H9 (cell line): ENCODE results near the gene CDK14. TPM values are rescaled to one million over a fixed set of nuclear protein-coding genes. Genes with fewer than 3 reads are reported as not detected.

Experiments
- DNase-seq: peaks from one replicate; pipeline ENCODE4 v3.0.0-alpha.2; 2017
- H2AFZ ChIP-seq: one replicate; pipeline ENCODE4 v1.6.1; 2013; ENCODE audit warnings: mild to moderate bottlenecking, low read length, control low read depth, moderate library complexity
- H2AK5ac ChIP-seq: 2 replicates; pipeline ENCODE4 v1.6.1; 2013; ENCODE audit warnings: low read length, control low read depth, mixed read lengths; ENCODE audit not compliant: insufficient read length
- H2BK120ac ChIP-seq: one replicate; pipeline ENCODE4 v1.6.1; 2013; ENCODE audit warnings: low read depth, mild to moderate bottlenecking, low read length, control low read depth, inconsistent platforms; ENCODE audit not compliant: poor library complexity, severe bottlenecking
- H2BK12ac ChIP-seq: 2 replicates; pipeline ENCODE4 v1.6.1; 2013; ENCODE audit warnings: low read length, control low read depth, mixed read lengths, low read depth; ENCODE audit not compliant: insufficient read length
- H2BK15ac ChIP-seq: 2 replicates; pipeline ENCODE4 v1.6.1; 2013; ENCODE audit warnings: low read depth, low read length, control low read depth
- H2BK20ac ChIP-seq: one replicate; pipeline ENCODE4 v1.6.1; 2013; ENCODE audit warnings: low read depth, mild to moderate bottlenecking, low read length, control low read depth, inconsistent platforms; ENCODE audit not compliant: poor library complexity, severe bottlenecking
- H2BK5ac ChIP-seq: 2 replicates; pipeline ENCODE4 v1.6.1; 2013; ENCODE audit warnings: low read length, control low read depth, mixed read lengths; ENCODE audit not compliant: insufficient read length
- H3K14ac ChIP-seq: 2 replicates; pipeline ENCODE4 v1.6.1; 2013; ENCODE audit warnings: low read length, control low read depth; ENCODE audit not compliant: insufficient read depth
- H3K18ac ChIP-seq: 2 replicates; pipeline ENCODE4 v1.6.1; 2013; ENCODE audit warnings: low read depth, mild to moderate bottlenecking, mixed read lengths, low read length, control low read depth; ENCODE audit not compliant: insufficient read length
- H3K23ac ChIP-seq: 2 replicates; pipeline ENCODE4 v1.6.1; 2013; ENCODE audit warnings: low read length, control low read depth, mixed read lengths, low read depth; ENCODE audit not compliant: insufficient read length
- H3K23me2 ChIP-seq: 2 replicates; pipeline ENCODE4 v1.6.1; 2013; ENCODE audit warnings: low read depth, mild to moderate bottlenecking, mixed read lengths, low read length, control low read depth; ENCODE audit not compliant: insufficient read length, poor library complexity, severe bottlenecking
- H3K27ac ChIP-seq: 2 replicates; pipeline ENCODE4 v1.5.1; 2013; ENCODE audit warnings: low read length, control low read depth, mixed read lengths, low read depth; ENCODE audit not compliant: insufficient read length
- H3K27me3 ChIP-seq: 2 replicates; pipeline ENCODE4 v1.6.1; 2013; ENCODE audit warnings: low read length, control low read depth, inconsistent platforms; ENCODE audit not compliant: insufficient read depth
- H3K4ac ChIP-seq: 2 replicates; pipeline ENCODE4 v1.6.1; 2013; ENCODE audit warnings: low read depth, mild to moderate bottlenecking, control low read depth, inconsistent platforms, low read length, moderate library complexity
- H3K4me1 ChIP-seq: 2 replicates; pipeline ENCODE4 v1.6.1; 2013; ENCODE audit warnings: low read length, control low read depth, inconsistent platforms; ENCODE audit not compliant: insufficient read depth
- H3K4me2 ChIP-seq: 2 replicates; pipeline ENCODE4 v1.6.1; 2013; ENCODE audit warnings: low read length, control low read depth, mixed read lengths; ENCODE audit not compliant: insufficient read length, insufficient read depth
- H3K56ac ChIP-seq: 2 replicates; pipeline ENCODE4 v1.6.1; 2013; ENCODE audit warnings: low read depth, mild to moderate bottlenecking, mixed read lengths, low read length, control low read depth; ENCODE audit not compliant: insufficient read length
- H3K79me1 ChIP-seq: 2 replicates; pipeline ENCODE4 v1.6.1; 2013; ENCODE audit warnings: low read depth, mild to moderate bottlenecking, moderate library complexity, low read length, control low read depth, inconsistent platforms; ENCODE audit not compliant: insufficient read depth, poor library complexity, severe bottlenecking
- H3K79me2 ChIP-seq: 2 replicates; pipeline ENCODE4 v1.6.1; 2013; ENCODE audit warnings: low read length, control low read depth, inconsistent platforms; ENCODE audit not compliant: insufficient read depth
- H3K9ac ChIP-seq: 2 replicates; pipeline ENCODE4 v1.6.1; 2013; ENCODE audit warnings: low read length, control low read depth, mixed read lengths; ENCODE audit not compliant: insufficient read length; ENCODE audit errors: extremely low read depth
- H3K9me3 ChIP-seq: one replicate; pipeline ENCODE4 v1.6.1; 2013; ENCODE audit warnings: low read depth, low read length, inconsistent platforms; ENCODE audit not compliant: control insufficient read depth
- H3T11ph ChIP-seq: one replicate; pipeline ENCODE4 v1.6.1; 2013; ENCODE audit warnings: mild to moderate bottlenecking, low read length, control low read depth, inconsistent platforms
- H4K20me1 ChIP-seq: one replicate; pipeline ENCODE4 v1.6.1; 2013; ENCODE audit not compliant: control insufficient read depth, insufficient read length, insufficient read depth
- H4K5ac ChIP-seq: 2 replicates; pipeline ENCODE4 v1.6.1; 2013; ENCODE audit warnings: low read depth, mild to moderate bottlenecking, mixed read lengths, low read length, control low read depth; ENCODE audit not compliant: insufficient read length
- H4K8ac ChIP-seq: replicated peaks from 2 replicates; pipeline ENCODE4 v1.6.1; 2013; ENCODE audit warnings: low read length, control low read depth, mixed read lengths, low read depth; ENCODE audit not compliant: insufficient read length
- H4K91ac ChIP-seq: 2 replicates; pipeline ENCODE4 v1.6.1; 2013; ENCODE audit warnings: low read depth, mild to moderate bottlenecking, moderate library complexity, mixed read lengths, low read length, control low read depth; ENCODE audit not compliant: insufficient read length
- H3K27ac Mint-ChIP-seq, 3 experiments: 2 replicates in 2 of 3; 3 replicates in 1 of 3; pipeline ENCODE4 v1.8.0; 2020 to 2021; ENCODE audit warnings: mixed read lengths in 3 of 3, mild to moderate bottlenecking in 1 of 3, moderate library complexity in 1 of 3
- H3K27me3 Mint-ChIP-seq: 2 replicates; pipeline ENCODE4 v1.8.0; 2021; ENCODE audit warnings: low read depth, mild to moderate bottlenecking, moderate library complexity, mixed read lengths
- H3K36me3 Mint-ChIP-seq, 3 experiments: 2 replicates in 2 of 3; 3 replicates in 1 of 3; pipeline ENCODE4 v1.8.0; 2020 to 2021; ENCODE audit warnings: low read depth in 3 of 3, mixed read lengths in 3 of 3; ENCODE audit not compliant: insufficient read depth in 1 of 3
- H3K4me1 Mint-ChIP-seq, 2 experiments: 2 replicates each; pipeline ENCODE4 v1.8.0; 2020; ENCODE audit warnings: mixed read lengths in 2 of 2
- H3K4me3 Mint-ChIP-seq, 2 experiments: 2 replicates in 1 of 2; 3 replicates in 1 of 2; pipeline ENCODE4 v1.8.0; 2020 to 2021; ENCODE audit warnings: mild to moderate bottlenecking in 2 of 2, mixed read lengths in 2 of 2, moderate library complexity in 1 of 2
- H3K9me3 Mint-ChIP-seq, 2 experiments: 2 replicates in 1 of 2; 3 replicates in 1 of 2; pipeline ENCODE4 v1.8.0; 2020; ENCODE audit warnings: mild to moderate bottlenecking in 2 of 2, mixed read lengths in 2 of 2, moderate library complexity in 1 of 2
- CTCF ChIP-seq: fragments of 200-600 bp; sonication (generic); conservative IDR thresholded peaks from 3 replicates; pipeline ENCODE4 v1.8.0; 2021; ENCODE audit warnings: antibody characterized with exemption, mild to moderate bottlenecking
- WGBS: extraction: QIAGEN DNeasy Blood & Tissue Kit; methylation state at CpG from one replicate; pipeline ENCODE4 v1.1.7; 2013; ENCODE audit warnings: missing lambda C conversion rate, low lambda C conversion rate, mixed read lengths; ENCODE audit not compliant: insufficient read length; ENCODE audit errors: extremely low coverage; 5-methylcytosine and 5-hydroxymethylcytosine counted together
- total RNA-seq: library from RNA; stranded (reverse); gene quantifications from 2 replicates; pipeline ENCODE4 v1.2.1, GENCODE V29; 2021

CDK14 gene
- total RNA-seq, 1 experiment from 2014 or later = 23.9 TPM

DNA sequence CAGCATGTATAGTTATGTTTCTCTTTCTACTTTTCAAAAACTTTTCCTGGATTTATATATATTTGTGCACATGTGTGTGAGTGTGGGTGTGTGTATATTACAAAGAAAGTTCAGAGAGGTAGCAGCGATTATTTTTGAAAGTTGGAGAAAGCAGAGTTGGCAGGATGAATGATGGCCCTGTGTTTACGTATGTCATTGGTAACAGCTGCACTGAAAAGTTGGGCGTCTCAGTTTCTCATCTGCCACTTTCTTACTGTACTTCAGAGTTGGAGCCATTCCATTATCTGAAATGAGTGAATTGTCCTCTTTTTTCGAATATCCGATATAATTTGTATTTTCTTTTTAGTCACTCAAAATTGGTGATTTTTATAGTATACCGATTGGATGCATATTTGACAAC is 172.2 kb downstream of the CDK14 start:
- H3K27me3 Mint-ChIP-seq = no peaks in the 10 kb centered on the region
- Histone ChIP-seq H3K9ac (no peak overlapping the region), H2BK15ac (no peak overlapping the region), H3K23me2 (no peaks in the 10 kb centered on the region), H3K23ac (no peak overlapping the region), H3K4ac (no peak overlapping the region), H2BK20ac (no peak overlapping the region), H3K4me1 (peaks cover 3% of the 10 kb centered on the region; the same call in 1 of the 2 replicates), H3K4me2 (no peak overlapping the region), H3K79me1 (no peaks in the 10 kb centered on the region), H3T11ph (no peak overlapping the region), H3K27me3 (no peaks in the 10 kb centered on the region), H3K18ac (no peak overlapping the region), H2BK120ac (no peak overlapping the region), H3K56ac (no peak overlapping the region), H4K91ac (no peak overlapping the region), H4K20me1 (no peaks in the 10 kb centered on the region), H3K14ac (no peak overlapping the region), H4K5ac (no peak overlapping the region), H2BK12ac (no peak overlapping the region), H2BK5ac (no peak overlapping the region), H2AFZ (no peak overlapping the region), H2AK5ac (no peak overlapping the region), H3K79me2 (no peaks in the 10 kb centered on the region), H3K9me3 (no peaks in the 10 kb centered on the region), H4K8ac (no peak overlapping the region), H3K27ac (no peak overlapping the region)
- H3K4me3 Mint-ChIP-seq = no peak overlapping the region
- peaks cover 24 to 31% of the 10 kb centered on the region in 2 experiments for H3K4me1 Mint-ChIP-seq
- no CpG with 5 or more reads among the region's 6 CpGs for WGBS
- no peak overlapping the region for H3K27ac Mint-ChIP-seq
- no peak for TF ChIP-seq CTCF
- no peaks in the 10 kb centered on the region; a peak in 1 of 5 replicates for H3K9me3 Mint-ChIP-seq
- H3K36me3 Mint-ChIP-seq = peaks cover 4 to 7% (median 5%) of the 10 kb centered on the region in 3 experiments; a peak in 5 of 7 replicates
- no peak for DNase-seq
